MG63 (cell line): Measurements from ENCODE around the gene CFAP410. TPM values are rescaled to one million over a fixed set of nuclear protein-coding genes. Genes with fewer than 3 reads are reported as not detected.

Source experiments
- DNase-seq: peaks from one replicate; pipeline ENCODE4 v3.0.0-alpha.2; 2020
- H3K27me3 ChIP-seq: fragments of 250-450 bp; sonication (Bioruptor Pico); 2 replicates; pipeline ENCODE4 v1.5.1; 2020; ENCODE audit warnings: mild to moderate bottlenecking, moderate library complexity
- H3K36me3 ChIP-seq: fragments of 250-450 bp; sonication (Bioruptor Pico); 2 replicates; pipeline ENCODE4 v1.5.1; 2020; ENCODE audit warnings: mild to moderate bottlenecking, moderate library complexity
- H3K4me3 ChIP-seq: fragments of 250-450 bp; sonication (Bioruptor Pico); 2 replicates; pipeline ENCODE4 v1.5.1; 2020; ENCODE audit warnings: mild to moderate bottlenecking, moderate library complexity
- H3K9me3 ChIP-seq: fragments of 250-450 bp; sonication (Bioruptor Pico); 2 replicates; pipeline ENCODE4 v1.5.1; 2020; ENCODE audit warnings: mild to moderate bottlenecking, moderate library complexity
- total RNA-seq: library from RNA; depleted of rRNA; stranded (reverse); fragments of >200 nt; shearing (Covaris generic); gene quantifications from 2 replicates; pipeline ENCODE4 v1.2.3, GENCODE V29; 2014; ENCODE audit warnings: low replicate concordance; rRNA removed

Gene CFAP410
- 24.3 and 34.9 TPM in 2 replicates for total RNA-seq

DNA sequence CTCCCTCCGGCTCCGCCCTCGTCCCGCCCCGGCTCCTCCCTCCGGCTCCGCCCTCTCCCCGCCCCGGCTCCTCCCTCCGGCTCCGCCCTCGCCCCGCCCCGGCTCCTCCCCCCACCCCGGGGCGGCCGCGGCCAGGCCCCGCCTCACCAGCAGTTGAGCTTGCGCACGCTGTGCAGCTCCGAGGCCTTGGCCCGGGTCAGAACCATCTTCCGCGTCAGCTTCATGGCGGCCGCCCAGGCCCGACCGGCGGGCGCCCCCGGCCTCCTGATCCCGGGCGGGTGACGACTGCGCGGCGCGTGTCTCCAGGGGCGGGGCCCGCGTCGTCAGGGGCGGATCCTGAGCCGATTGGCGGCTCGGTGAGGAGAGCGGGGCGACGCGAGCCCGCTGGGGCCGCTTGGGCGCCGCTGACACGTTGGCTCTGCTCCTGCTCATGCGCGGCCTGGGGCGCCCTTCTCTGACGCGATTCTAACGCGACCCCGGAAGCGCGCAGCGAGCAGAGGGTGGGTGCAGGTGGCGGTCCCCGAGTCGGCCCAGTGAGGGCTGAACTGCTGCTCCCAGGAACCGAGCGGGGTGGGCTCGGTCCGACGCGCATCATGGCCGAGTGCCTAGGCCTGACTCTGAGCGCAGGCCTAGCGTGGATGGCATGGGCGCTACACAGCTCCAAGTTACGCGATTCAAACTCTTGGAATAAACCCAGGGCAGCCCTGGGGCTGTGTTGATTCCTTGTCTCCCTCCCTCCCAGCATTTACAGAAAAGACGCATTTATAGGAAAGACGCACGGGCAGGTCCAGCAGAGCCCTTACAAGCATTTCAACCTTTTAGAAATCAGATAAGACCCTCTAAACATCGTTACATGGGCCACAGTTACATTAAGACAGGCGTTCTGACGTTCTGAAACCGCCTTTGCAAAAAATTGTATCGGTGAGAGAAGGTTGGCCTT is at the start of gene CFAP410:
CFAP410 (minus strand) TSS at position 420 of the 940 bp plus-strand sequence; CDS start at position 224, 196 bp downstream.
- Histone ChIP-seq H3K27me3 (no peaks in the 10 kb centered on the region), H3K4me3 (peak within 1 kb of the TSS; percentile 77), H3K9me3 (no peaks in the 10 kb centered on the region), H3K36me3 (0 out of 2 replicates have a peak, but pooled peaks cover 2% of the 10 kb centered on the region)
- DNase-seq, result peak; percentile 95

DNA sequence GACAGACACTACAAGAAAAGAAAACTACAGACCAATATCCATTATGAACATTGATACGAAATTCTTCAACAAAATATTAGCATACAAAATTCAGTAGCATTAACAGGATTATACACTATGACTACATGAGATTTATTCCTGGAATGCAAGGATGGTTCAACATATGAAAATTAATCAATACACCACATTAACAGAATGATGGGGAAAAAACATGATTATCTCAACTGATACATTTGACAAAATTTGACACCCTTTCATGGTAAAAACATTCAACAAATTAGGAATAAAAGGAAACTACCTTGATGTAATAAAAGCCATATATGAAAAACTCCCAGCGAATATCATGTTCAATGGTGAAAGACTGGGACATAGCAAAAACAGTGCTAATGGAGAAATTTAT is 45.8 kb upstream of the CFAP410 start:
- peaks cover 29% of the 10 kb centered on the region for H3K9me3 ChIP-seq
- H3K27me3 ChIP-seq, result peaks cover 2% of the 10 kb centered on the region; the same call in 1 of the 2 replicates
- no peaks in the 10 kb centered on the region for H3K36me3 ChIP-seq
- no peak for DNase-seq
- no peak overlapping the region for H3K4me3 ChIP-seq

DNA sequence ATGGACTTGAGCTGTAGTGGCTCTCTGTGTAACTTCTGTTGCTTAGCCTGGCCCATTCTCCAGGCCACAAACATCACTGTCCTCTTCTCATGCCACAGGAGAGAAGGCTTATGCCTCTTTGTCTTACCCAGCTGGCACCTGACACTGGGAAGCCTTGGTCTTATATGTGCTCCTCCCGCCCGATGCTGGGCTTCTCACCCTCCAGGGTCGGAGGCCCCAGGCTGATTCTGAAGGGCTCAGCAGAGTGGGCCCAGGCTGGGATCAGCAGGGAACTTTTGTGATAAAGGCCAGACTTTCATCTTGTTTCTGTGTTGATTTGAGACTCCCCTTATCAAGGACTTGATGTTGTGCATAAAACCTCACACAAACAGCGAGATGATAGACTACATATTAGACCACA is 44.0 kb upstream of the CFAP410 start:
- no peak for DNase-seq
- Histone ChIP-seq H3K27me3 (peaks cover 10% of the 10 kb centered on the region; the same call in 1 of the 2 replicates), H3K9me3 (peaks cover 29% of the 10 kb centered on the region), H3K36me3 (no peaks in the 10 kb centered on the region), H3K4me3 (no peak overlapping the region)

DNA sequence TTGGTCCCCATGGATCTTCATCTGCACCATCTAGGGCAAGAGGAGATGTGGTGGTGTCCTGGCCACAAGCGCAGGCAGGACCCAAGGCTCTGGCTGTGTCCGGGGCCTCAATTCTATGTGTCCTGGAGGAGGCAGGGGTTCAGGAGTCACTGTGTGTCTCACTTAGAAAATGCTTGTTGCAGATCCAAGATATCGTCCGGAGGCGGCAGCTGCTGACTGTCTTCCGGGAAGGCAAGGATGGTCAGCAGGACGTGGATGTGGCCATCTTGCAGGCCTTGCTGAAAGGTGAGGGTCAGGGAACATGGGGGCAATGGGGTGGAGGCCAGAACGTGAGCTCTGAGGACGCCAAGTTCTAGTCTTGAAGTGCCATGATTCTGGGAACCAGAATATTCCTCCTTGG is 43.3 kb upstream of the CFAP410 start:
- Histone ChIP-seq H3K9me3 (peaks cover 29% of the 10 kb centered on the region), H3K27me3 (peaks cover 12% of the 10 kb centered on the region; the same call in 1 of the 2 replicates), H3K36me3 (no peaks in the 10 kb centered on the region), H3K4me3 (no peak overlapping the region)
- DNase-seq, result no peak

DNA sequence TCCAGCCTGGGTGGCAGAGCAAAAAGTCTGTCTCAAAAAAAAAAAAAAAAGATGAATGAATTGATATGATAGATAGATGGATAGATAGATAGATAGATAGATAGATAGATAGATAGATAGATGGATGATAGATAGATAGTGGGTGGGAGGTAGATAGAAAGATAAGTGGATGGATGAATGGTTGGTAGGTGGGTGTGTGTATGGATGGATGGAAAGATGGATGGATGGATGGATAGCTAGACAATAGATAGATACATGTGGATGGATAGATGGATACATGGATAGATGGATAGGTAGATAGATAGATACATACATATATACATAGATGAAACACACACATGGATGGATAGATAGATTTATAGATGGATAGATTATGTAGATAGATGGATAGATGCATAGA is 42.7 kb upstream of the CFAP410 start:
- no peak overlapping the region for H3K4me3 ChIP-seq
- peaks cover 15% of the 10 kb centered on the region; the same call in 1 of the 2 replicates for H3K27me3 ChIP-seq
- H3K9me3 ChIP-seq, result peaks cover 29% of the 10 kb centered on the region
- no peaks in the 10 kb centered on the region for H3K36me3 ChIP-seq
- DNase-seq, result no peak

DNA sequence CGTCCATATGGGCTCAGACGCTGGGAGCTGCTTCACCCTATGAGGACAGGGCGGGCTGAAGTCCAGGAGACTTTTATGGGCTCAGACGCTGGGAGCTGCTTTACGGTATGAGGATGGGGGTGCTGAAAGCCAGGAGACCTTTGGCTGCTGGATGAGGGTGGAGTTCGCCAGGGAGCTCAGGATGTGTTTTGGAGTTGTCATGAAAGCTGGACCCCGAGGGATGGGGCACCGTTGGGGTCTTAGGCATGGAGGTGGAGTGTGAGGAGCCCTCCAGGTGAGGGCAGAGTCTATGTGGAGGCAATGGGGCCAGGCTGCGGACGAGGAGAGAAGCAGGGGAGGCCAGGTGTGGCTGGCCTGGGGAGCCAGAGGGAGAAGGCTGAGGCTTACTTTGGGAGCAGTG is 41.7 kb upstream of the CFAP410 start:
- peaks cover 22% of the 10 kb centered on the region for H3K9me3 ChIP-seq
- H3K36me3 ChIP-seq, result no peaks in the 10 kb centered on the region
- DNase-seq, result no peak
- no peak overlapping the region for H3K4me3 ChIP-seq
- peaks cover 17% of the 10 kb centered on the region; the same call in 1 of the 2 replicates for H3K27me3 ChIP-seq

DNA sequence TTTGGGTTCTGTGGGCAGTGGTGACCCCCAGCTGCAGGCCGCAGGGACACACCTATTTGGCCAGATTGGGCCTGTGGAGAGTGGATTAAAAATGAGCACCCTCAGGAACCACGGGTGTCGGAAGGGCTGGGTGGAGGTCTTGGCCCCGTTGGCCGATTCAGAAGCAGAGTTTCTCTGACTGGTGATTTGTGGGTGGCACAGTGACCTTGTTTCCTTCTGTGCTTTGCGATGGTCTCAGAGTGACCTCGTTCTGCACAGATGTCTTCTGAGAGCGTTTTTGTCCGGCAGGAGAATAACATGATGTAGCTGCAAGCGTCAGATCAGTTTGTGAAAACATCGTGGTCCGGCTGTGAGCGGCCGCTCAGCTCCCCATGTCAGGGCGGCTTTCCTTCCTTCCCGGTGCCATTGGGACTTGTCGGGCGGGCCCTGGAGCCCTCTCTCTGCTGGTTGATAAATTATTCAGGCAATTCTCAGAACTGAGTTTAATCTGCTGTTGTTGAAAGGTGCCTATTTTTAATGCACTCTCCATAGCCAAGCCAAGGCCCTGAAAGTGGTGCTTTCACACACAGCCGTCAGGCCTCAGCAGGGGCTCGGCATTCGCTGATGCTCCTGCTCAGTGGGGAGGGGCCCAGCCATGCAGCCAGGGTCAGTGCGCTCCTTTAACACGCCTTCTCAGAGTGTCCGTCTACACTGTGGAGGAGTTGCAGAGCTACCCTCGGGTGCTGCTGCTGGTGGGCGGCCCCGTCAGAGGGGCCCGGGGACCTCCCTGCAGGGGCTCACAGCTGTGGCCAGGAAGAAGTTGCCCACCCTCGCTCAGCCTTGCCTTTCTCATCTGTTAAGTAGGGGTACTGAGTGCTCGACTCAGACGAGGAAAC is 41.0 kb upstream of the CFAP410 start:
- Histone ChIP-seq H3K9me3 (peaks cover 15% of the 10 kb centered on the region), H3K36me3 (no peaks in the 10 kb centered on the region)
- DNase-seq, result no peak

DNA sequence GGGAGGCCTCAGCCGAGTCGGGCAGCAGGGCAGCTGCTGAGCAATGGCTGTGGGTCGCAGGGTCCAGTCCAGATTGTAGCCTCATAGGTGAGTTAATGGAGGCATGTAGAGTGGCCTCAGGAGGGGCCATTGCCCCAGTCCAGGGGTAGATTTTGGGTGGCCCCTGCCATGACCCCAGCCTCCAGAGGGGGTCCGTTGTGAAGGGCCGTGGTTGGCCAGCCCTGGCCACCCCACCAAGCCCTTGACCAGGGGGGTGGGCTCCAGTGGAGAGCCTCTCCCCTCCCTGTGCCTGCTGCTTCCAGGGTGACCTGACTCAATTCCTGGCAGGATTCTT is 40.3 kb upstream of the CFAP410 start:
- DNase-seq, result no peak
- Histone ChIP-seq H3K27me3 (peaks cover 18% of the 10 kb centered on the region; the same call in 1 of the 2 replicates), H3K4me3 (no peak overlapping the region), H3K36me3 (no peaks in the 10 kb centered on the region), H3K9me3 (peaks cover 8% of the 10 kb centered on the region)

More for the DNA sequence above, 41.0 kb upstream of the CFAP410 start:
- Histone ChIP-seq H3K4me3 (no peak overlapping the region), H3K27me3 (peaks cover 17% of the 10 kb centered on the region; the same call in 1 of the 2 replicates)

DNA sequence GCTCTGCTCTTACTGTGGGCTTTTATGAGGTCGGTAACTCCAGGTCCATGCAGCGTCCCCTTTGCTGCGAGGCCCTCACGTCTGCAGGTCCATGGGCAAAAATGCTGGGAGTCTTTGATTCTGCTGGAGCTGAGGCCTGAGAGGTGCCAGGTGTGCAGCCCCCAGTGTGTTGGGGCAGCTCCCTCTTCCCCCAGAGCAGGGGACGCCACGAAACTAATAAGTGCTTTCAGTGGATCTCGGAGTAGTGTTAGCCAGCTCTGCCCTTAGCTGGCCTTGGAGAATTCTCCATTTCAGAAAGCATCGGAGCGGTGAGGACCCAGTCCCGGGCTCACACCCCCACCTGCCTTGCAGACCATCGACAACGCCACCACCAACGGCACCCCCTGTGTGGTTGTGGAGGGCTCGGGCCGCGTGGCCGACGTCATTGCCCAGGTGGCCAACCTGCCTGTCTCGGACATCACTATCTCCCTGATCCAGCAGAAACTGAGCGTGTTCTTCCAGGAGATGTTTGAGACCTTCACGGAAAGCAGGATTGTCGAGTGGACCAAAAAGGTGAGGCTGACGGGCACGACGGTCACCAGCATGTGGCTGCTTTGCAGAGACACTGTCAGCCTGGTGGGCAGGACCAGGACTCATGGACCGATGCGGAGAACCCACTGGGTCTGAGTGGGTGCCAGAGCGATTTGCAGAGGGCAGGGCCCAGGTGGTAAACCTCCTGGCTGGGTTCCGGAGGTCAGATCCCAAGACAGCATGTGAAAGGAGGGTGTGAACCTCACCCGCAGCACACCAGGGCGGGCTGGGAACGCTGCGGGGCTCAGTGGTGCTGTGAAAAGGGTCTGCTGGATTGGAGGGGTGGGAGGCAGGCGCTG is 39.7 kb upstream of the CFAP410 start:
- Histone ChIP-seq H3K9me3 (peaks cover 4% of the 10 kb centered on the region; the same call in 1 of the 2 replicates), H3K4me3 (no peak overlapping the region), H3K36me3 (no peaks in the 10 kb centered on the region), H3K27me3 (peaks cover 23% of the 10 kb centered on the region; the same call in 1 of the 2 replicates)
- no peak for DNase-seq

DNA sequence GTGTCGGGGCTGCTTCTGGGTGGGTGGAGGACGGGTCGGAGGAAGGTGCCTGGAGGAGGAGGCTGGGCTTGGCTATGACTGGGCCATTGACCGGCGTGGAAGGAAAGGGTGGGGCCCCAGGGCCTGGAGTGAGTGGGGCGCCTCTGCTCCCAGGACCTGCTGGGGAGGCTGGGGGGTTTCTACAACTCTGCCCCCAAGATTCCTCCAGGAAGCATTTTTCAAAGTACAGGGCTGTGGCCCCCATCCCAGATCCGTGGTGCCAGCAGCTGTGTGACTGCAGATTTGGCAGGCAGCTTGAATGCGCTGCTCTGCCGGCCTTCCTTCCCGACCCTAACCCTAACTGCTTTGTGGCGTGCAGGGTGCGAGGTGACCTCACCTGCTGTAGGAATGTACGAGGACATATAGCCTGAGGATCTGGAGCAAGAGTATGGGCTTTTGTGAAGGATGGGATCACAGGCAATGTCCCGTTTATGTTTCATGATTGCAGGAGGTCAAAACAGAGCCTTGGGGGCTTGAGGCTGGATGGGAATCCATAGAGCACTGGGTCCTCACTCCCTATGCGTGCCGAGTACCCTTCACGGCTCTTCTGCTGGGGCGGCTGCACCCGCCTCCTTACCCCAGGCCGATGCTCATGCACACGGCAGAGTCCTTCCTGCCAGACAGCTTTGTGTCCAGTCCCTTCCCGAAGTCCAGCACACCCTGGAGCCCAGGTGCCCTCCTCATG is 38.9 kb upstream of the CFAP410 start:
- H3K9me3 ChIP-seq, result no peaks in the 10 kb centered on the region
- H3K4me3 ChIP-seq, result no peak overlapping the region
- H3K36me3 ChIP-seq, result no peaks in the 10 kb centered on the region
- no peak for DNase-seq
- peaks cover 23% of the 10 kb centered on the region; the same call in 1 of the 2 replicates for H3K27me3 ChIP-seq

DNA sequence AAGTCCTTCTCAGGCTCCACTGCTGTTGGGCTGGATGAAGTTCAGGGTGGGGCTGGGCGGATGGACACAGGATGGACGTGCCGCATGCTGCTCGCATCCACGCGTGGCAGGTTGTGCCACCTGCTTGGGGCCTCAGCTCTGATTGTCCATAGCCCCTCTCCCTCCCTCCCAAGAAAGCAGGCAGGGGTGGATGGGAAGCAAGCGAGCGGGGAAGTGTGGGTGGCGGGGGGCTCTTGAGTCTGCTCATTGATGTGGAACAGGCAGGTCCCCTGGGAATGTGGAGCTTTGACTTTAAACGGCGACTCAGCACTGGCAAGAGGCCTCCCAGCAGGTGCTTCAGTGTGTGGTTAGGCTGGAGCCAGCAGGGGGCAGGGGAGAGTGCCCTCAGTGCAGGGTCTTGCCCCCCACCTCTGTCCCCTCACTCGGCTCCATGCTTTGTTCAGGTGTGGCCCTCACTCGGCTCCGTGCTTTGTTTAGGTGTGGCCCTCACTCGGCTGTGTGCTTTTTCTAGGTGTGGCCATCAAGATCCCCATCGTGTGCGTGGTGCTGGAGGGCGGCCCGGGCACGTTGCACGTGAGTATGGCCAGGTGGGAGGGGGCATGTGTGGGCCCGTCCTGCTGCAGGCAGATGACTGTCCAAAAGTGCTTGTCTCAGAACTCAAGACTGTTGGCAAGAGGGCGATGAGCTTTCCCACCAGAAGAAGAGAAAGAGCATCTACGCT is 38.2 kb upstream of the CFAP410 start:
- Histone ChIP-seq H3K4me3 (no peak overlapping the region), H3K36me3 (no peaks in the 10 kb centered on the region), H3K9me3 (no peaks in the 10 kb centered on the region), H3K27me3 (peaks cover 23% of the 10 kb centered on the region; the same call in 1 of the 2 replicates)
- no peak for DNase-seq

DNA sequence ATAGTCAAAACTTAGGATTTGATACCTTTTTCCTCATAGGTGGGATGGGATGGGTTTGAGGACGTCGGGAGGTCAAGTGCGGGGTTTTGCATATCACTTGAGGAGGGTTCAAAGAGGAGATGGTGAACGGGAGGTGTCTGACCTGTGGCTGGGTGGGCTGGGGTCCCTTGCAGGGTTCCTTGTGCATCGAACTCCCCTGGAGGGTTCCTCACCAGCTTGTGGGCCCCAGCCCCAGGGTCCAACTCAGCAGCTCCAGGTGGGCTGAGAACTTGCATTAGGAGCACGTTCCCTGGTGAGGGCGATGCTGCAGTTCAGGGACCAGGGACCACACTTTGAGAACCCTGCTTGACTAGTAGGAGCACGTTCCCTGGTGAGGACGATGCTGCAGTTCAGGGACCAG is 37.4 kb upstream of the CFAP410 start:
- peaks cover 29% of the 10 kb centered on the region for H3K27me3 ChIP-seq
- H3K4me3 ChIP-seq, result no peak overlapping the region
- H3K36me3 ChIP-seq, result no peaks in the 10 kb centered on the region
- H3K9me3 ChIP-seq, result no peaks in the 10 kb centered on the region
- DNase-seq, result no peak

DNA sequence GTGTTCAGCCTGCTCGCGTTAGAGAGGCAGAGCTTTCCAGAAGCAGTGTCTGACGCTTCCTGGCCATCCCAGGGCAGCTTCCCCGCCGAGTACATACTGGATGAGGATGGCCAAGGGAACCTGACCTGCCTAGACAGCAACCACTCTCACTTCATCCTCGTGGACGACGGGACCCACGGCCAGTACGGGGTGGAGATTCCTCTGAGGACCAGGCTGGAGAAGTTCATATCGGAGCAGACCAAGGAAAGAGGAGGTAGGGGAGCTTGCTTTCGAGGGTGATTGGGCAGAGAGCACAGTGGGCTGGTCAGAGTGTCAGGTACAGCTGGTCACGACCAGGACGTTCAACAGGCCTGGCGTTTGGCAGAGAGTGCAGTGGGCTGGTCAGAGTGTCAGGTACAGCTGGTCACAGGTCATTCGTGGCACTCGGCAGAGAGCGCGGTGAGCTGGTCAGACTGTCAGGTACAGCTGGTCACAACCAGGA is 36.6 kb upstream of the CFAP410 start:
- peaks cover 29% of the 10 kb centered on the region for H3K27me3 ChIP-seq
- DNase-seq, result no peak
- no peaks in the 10 kb centered on the region for H3K9me3 ChIP-seq
- no peak overlapping the region for H3K4me3 ChIP-seq
- H3K36me3 ChIP-seq, result no peaks in the 10 kb centered on the region

DNA sequence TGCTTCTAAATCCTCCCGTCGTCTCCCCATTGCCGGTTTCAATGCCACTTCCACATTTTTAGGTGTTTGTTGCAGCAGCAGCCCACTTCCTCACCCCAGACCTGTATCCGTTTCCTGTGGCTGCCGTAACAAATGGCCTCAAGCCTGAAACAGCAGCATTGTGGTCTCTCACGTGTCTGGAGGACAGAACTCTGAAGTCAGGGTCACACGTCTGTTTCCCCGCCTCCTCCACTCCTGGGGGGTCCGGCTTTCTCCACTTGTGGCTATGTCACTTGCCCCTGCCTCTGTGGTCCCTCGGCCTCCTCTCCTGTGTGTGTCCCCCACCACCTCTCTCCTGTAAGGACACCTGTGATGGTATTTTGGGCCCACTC is 36.1 kb upstream of the CFAP410 start:
- H3K9me3 ChIP-seq, result no peaks in the 10 kb centered on the region

More for the DNA sequence above, 36.1 kb upstream of the CFAP410 start:
- no peak overlapping the region for H3K4me3 ChIP-seq
- no peaks in the 10 kb centered on the region for H3K36me3 ChIP-seq
- peaks cover 29% of the 10 kb centered on the region for H3K27me3 ChIP-seq
- DNase-seq, result no peak
